Loucy (cell line): ENCODE measurements around the gene RTN4.

Experiments used
- H2AFZ ChIP-seq: fragments of 200-600 bp; sonication (generic); 2 replicates; pipeline ENCODE4 v1.6.0; 2016; ENCODE audit warnings: antibody characterized with exemption, mild to moderate bottlenecking, low read length, moderate library complexity
- H3F3A ChIP-seq: fragments of 200-600 bp; 2 replicates; pipeline ENCODE4 v1.6.0; 2016; ENCODE audit warnings: antibody characterized with exemption, low read depth, mild to moderate bottlenecking
- H3K27me3 ChIP-seq: fragments of 200-600 bp; sonication (generic); 2 replicates; pipeline ENCODE4 v1.6.1; 2014; ENCODE audit warnings: low read length, mild to moderate bottlenecking; ENCODE audit not compliant: insufficient read depth, poor library complexity, severe bottlenecking
- H3K36me3 ChIP-seq: fragments of 200-600 bp; sonication (generic); 2 replicates; pipeline ENCODE4 v1.6.1; 2016; ENCODE audit warnings: low read length; ENCODE audit not compliant: insufficient read depth
- H3K4me1 ChIP-seq: fragments of 200-600 bp; sonication (generic); 2 replicates; pipeline ENCODE4 v1.5.1; 2014; ENCODE audit warnings: low read length, mild to moderate bottlenecking; ENCODE audit not compliant: insufficient read depth, poor library complexity, severe bottlenecking
- H3K4me2 ChIP-seq: fragments of 200-600 bp; sonication (generic); 2 replicates; pipeline ENCODE4 v1.6.0; 2014; ENCODE audit warnings: antibody characterized with exemption, low read length, low read depth, mild to moderate bottlenecking; ENCODE audit not compliant: poor library complexity, severe bottlenecking
- H3K4me3 ChIP-seq: fragments of 200-600 bp; sonication (generic); 2 replicates; pipeline ENCODE4 v1.5.1; 2014; ENCODE audit warnings: low read length, mild to moderate bottlenecking, mixed read lengths; ENCODE audit not compliant: poor library complexity, severe bottlenecking
- H3K79me2 ChIP-seq: fragments of 200-600 bp; sonication (generic); 2 replicates; pipeline ENCODE4 v1.6.1; 2014; ENCODE audit warnings: low read length; ENCODE audit not compliant: insufficient read depth
- H3K9ac ChIP-seq: fragments of 200-600 bp; sonication (generic); 2 replicates; pipeline ENCODE4 v1.6.0; 2014; ENCODE audit warnings: mild to moderate bottlenecking, low read depth, low read length, moderate library complexity; ENCODE audit not compliant: poor library complexity, severe bottlenecking
- H3K9me2 ChIP-seq: fragments of 200-600 bp; sonication (generic); replicated peaks from 2 replicates; pipeline ENCODE4 v1.6.1; 2016; ENCODE audit warnings: low read depth, low read length, mixed read lengths
- H3K9me3 ChIP-seq: fragments of 200-600 bp; sonication (generic); 2 replicates; pipeline ENCODE4 v1.6.1; 2014; ENCODE audit warnings: mild to moderate bottlenecking, antibody characterized with exemption, low read length, low read depth; ENCODE audit not compliant: insufficient read depth
- H4K20me1 ChIP-seq: fragments of 200-600 bp; sonication (generic); 2 replicates; pipeline ENCODE4 v1.6.0; 2014; ENCODE audit warnings: antibody characterized with exemption, low read length, mild to moderate bottlenecking; ENCODE audit not compliant: insufficient read depth, poor library complexity, severe bottlenecking
- EZH2phosphoT487 ChIP-seq: fragments of 200-600 bp; IDR thresholded peaks from 2 replicates; pipeline ENCODE4 v1.6.1; 2018; ENCODE audit warnings: antibody characterized with exemption, mild to moderate bottlenecking, moderate library complexity, borderline replicate concordance
- TF ChIP-seq, protein P1 (sequence below): fragments of 200-600 bp; sonication (generic); conservative IDR thresholded peaks from 2 replicates; pipeline ENCODE4 v1.5.1; 2014; ENCODE audit warnings: mild to moderate bottlenecking, antibody characterized with exemption, low read length

The RTN4 gene

DNA sequence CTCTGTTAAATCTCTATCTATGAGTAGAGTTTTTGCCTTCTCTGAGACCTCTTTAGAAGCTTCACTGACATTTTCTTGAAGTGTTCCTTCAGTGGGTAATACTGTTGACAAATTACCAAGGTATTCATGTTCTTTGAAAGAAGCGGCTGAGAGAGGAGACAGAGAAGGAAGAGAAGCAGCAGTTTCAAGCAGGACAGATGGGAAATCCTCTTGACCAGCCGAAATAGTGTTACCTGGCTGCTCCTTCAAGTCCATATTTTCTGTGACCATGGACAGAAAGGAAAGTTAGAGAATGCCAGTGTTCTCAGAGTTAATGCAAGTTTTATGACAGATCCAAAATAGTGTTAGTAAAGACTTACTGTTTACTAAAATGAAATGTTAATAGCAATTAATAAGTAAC lies 23.0 kb downstream of the RTN4 start:
- no peaks in the 10 kb centered on the region for H3K27me3 ChIP-seq
- H3K4me2 ChIP-seq = no peak overlapping the region
- H3K79me2 ChIP-seq = peaks cover 99% of the 10 kb centered on the region
- peaks cover 14% of the 10 kb centered on the region for H3K4me1 ChIP-seq
- TF ChIP-seq EZH2phosphoT487 = no peak
- TF ChIP-seq, protein P1, sequence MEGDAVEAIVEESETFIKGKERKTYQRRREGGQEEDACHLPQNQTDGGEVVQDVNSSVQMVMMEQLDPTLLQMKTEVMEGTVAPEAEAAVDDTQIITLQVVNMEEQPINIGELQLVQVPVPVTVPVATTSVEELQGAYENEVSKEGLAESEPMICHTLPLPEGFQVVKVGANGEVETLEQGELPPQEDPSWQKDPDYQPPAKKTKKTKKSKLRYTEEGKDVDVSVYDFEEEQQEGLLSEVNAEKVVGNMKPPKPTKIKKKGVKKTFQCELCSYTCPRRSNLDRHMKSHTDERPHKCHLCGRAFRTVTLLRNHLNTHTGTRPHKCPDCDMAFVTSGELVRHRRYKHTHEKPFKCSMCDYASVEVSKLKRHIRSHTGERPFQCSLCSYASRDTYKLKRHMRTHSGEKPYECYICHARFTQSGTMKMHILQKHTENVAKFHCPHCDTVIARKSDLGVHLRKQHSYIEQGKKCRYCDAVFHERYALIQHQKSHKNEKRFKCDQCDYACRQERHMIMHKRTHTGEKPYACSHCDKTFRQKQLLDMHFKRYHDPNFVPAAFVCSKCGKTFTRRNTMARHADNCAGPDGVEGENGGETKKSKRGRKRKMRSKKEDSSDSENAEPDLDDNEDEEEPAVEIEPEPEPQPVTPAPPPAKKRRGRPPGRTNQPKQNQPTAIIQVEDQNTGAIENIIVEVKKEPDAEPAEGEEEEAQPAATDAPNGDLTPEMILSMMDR = no peak
- H3F3A ChIP-seq = no peaks in the 10 kb centered on the region
- no peaks in the 10 kb centered on the region for H3K9me3 ChIP-seq
- no peak overlapping the region for H3K4me3 ChIP-seq
- H2AFZ ChIP-seq = no peak overlapping the region
- H3K36me3 ChIP-seq = peaks cover 19% of the 10 kb centered on the region; the same call in 1 of the 2 replicates
- H4K20me1 ChIP-seq = peaks cover 99% of the 10 kb centered on the region
- no peak overlapping the region for H3K9ac ChIP-seq
- H3K9me2 ChIP-seq = no peaks in the 10 kb centered on the region

GRCh38 chr2:55026202-55026601 lies 24.0 kb downstream of the RTN4 start:
- Histone ChIP-seq H3K79me2 (peaks cover 99% of the 10 kb centered on the region), H3K4me2 (no peak overlapping the region), H3K27me3 (no peaks in the 10 kb centered on the region), H3K9me3 (no peaks in the 10 kb centered on the region), H3F3A (no peaks in the 10 kb centered on the region), H3K4me1 (peaks cover 14% of the 10 kb centered on the region), H3K9me2 (no peaks in the 10 kb centered on the region), H3K4me3 (no peak overlapping the region), H4K20me1 (peaks cover 99% of the 10 kb centered on the region), H3K9ac (no peak overlapping the region), H2AFZ (no peak overlapping the region), H3K36me3 (peaks cover 19% of the 10 kb centered on the region; the same call in 1 of the 2 replicates)
- no peak for TF ChIP-seq EZH2phosphoT487
- TF ChIP-seq, protein P1 = no peak

GRCh38 chr2:55025627-55026026 lies 24.6 kb downstream of the RTN4 start:
- Histone ChIP-seq H3F3A (no peaks in the 10 kb centered on the region), H3K27me3 (no peaks in the 10 kb centered on the region), H4K20me1 (peaks cover 98% of the 10 kb centered on the region), H3K9me3 (no peaks in the 10 kb centered on the region), H3K4me2 (no peak overlapping the region), H3K4me3 (no peak overlapping the region), H3K9ac (no peak overlapping the region), H2AFZ (no peak overlapping the region), H3K79me2 (peaks cover 98% of the 10 kb centered on the region), H3K4me1 (peaks cover 14% of the 10 kb centered on the region), H3K36me3 (peaks cover 19% of the 10 kb centered on the region; the same call in 1 of the 2 replicates), H3K9me2 (no peaks in the 10 kb centered on the region)
- TF ChIP-seq, protein P1 = no peak
- TF ChIP-seq EZH2phosphoT487 = no peak
